Measurements from ENCODE around the gene LMF1.
"Not testable (repeated sequence)": the region's sequence is repeated elsewhere in the genome, so short reads cannot be mapped to it uniquely, and the experiment has no call there.

The LMF1 gene

DNA sequence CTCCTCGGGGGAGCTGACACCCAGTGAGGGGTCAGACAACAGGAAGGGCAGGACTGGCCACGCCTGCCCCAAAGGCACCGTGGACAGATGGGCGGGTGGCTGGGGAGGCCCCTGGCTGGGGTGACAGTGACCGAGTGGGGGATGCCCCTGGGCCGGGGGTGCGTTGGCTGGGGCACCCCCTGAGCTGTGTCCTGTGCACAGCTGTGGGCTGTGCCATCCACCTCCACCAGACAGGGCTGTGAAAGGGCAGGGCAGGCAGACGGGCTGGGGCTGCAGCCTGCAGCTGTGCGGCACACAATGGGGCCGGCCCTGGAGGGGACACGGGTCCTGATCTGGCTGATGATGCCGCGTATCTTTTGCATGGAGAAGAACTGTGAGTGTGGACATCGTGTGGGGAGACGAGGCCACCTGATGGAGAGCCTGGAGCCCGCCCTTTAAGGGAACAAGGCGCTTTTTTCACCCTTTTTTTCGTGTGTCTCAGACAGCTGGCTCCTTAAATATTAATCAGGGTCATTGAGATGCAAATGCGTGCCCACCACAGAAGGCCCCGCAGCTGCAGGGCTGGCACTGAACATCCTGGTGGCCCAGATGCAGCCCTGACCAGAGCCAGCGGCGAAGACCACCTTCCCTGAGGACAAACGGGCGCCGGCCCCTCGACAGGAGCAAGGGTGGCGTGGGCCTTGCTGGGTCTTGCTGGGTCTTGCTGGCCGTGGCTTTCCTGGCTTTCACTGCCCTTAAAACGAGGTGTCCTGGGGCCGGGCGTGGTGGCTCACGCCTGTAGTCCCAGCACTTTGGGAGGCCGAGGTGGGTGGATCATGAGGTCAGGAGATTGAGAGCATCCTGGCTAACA, 127.8 kb downstream of the LMF1 start:
- DNase-seq, result no peak

DNA sequence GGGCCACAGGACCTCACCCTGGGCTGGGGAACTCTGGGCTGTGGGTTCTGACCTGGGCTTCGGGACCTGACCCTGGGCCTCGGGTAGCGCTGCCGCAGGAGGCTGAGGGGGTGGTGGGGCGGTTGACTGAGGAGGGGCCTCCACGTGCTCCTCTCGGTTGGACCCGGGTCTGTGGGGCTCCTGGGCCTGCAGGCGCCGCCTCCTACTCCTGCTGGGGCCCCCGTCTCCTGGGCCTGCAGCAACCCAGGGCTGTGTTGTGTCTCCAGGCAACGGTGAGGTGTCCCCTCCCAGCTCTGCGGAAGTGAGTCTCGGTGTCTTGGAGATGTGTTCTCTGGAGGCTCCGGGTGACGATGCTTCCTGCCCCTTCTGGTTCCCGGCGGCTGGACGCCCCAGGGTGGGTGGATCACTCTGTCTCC, 128.7 kb downstream of the LMF1 start:
- DNase-seq, result no peak

DNA sequence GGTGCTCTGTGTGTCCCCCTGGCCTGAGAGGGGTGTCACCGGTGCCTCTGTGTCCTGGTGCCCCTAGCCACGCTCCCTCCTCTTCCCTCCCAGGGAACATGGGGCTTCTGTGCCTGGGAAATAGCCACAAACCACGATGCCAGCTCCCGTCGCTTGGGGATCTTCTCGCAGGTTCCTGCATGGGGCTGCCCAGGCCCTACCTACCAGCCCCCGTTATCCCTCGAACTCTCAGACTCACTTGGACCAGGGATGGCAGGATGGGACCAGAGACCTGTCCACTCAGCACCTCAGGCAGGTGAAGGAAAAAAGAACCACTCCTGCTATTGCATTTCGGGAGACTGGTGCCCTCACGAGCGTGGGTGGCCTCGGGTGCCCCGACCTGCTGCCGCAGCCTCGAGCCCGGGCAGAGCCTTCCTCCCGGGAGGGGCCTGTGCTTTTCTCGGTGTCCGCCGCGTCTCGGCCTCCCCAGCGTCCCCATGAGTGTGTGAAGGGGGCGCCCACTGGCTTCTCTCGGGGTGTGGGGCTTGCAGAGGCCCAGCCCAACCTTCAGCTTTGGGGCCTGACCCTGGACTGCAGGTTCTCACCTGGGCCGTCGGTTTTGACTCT, 129.2 kb downstream of the LMF1 start:
- DNase-seq, result no peak

DNA sequence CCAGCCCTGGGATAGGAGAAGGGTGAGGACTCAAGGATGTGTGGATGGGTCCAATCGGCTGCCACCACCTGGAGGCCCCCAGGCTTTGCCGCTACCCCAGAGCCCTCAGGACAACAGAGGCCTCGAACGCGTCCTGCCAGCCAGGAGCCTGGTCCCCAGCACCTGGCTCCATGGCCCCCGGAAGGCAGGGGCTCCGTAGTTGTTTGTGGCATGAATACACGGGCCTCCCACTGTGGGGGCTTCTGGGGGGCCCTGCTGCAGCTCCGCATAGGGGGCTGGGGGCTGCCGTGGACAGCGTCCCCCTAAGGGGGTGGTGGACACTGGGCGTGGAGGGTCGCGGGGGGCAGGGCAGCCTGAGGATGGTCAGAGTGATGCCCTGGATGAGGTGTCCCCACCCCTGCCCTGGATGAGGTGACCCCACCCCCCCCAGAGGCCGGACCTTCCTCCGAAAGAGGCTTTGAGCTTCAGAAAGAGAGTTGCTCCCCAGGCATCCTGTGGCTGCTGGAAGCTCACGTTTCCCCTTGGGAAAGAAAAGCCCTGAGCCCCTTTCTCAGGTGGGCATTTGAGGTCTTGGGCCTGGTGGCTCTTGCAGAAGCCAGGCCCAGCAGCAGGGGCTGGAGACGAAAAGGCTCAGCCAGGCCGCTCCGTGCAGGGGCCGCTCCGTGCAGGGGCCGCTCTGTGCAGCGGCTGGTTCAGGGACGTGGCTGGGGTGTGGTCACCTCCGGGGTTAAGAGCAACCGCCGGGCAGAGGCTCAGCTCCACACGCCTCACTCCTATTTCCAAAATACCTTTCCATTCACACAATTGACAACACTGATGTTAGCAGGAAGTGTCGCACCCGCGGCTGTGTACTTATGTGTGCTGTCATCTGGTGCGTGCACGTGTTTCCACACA, 130.0 kb downstream of the LMF1 start:
- no peak for DNase-seq

DNA sequence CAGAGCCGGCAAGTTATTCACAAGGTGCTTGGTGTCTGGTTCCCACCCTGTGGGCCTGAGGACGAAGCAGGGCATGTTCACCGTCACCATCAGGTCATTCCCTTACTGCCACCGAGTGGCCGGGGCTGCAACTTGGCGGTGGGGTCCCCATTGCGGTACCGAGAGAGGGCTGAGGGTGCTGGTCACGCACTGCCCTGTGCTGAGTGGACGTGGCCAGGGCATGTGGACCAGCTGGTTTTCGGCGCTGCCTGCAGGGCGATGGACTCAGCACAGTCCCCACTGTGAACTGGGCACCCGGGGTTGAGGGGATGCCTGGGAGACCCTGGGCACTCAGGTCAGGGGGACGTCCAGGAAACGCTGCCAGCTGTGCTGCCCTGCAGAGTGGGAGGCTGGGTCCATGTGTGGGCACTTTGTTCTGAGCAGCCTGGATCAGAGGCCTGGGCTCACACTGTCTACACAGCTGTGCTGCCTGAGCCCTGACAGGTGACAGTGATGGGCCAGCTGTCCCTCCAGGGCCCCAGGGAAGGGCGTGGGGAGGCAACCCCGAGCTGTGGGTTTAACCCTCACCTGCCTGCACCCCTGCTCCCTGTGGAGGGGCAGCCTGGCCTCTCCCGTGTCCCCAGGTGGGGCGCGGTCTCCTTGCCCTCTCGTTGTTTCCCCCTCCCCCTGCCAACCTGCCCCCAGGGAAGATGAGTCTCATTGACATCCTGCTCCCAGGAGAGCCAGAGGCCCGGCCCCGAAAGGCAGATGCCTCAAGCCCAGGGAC, 131.0 kb downstream of the LMF1 start:
- no peak for DNase-seq

DNA sequence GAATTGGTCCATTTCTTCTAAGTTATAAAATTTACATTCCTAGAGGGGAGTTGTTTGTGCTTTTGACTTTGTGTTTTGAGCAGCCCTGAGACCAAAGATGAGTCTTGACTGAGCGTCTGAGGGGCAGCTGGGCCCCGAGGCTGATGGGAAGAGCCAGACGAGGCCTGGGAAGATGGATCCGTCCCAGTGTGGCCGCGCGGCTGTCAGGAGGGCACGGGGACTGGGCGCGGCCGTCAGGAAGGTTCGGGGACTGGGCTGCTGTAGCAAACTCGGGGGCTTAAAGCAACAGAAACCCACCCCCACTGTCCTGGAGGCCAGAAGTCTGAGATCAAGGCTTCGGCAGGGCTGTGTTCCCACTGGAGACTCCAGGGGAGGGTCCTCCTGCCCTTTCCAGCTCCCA, 132.0 kb downstream of the LMF1 start:
- no peak for DNase-seq

DNA sequence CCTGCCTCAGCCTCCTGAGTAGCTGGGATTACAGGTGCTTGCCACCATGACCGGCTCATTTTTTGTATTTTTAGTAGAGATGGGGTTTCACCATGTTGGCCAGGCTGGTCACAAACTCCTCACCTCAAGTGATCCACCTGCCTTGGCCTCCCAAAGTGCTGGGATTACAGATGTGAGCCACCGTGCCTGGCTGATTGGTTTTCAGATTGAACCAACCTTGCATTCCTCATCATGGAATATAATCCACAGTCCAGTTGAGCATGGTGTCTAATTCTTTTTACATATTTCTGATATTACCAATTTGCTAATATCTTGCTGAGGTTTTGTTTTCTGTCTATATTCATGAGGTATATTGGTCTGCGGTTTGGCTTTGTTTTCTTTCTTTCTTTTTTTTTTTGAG, 134.0 kb downstream of the LMF1 start:
- not testable (repeated sequence) for DNase-seq

DNA sequence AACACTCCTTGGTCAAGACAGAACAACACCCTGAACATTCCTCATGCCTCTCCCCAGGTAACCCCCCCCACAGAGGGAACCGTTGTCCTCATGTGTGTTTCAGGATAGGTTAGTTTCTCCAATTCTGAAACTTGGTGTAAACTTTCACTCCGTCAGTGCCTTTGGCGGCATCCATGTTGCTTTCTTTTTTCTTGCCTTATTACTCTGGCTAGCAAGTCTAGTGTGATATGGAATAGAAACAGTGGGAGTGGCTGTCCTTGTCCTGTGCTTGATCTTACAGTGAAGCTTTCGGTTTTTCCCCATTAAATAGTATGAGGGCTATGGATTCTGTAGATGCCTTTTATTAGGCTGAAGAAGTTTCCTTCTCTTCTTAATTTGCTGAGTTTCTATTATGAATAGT, 134.6 kb downstream of the LMF1 start:
- DNase-seq, result no peak

DNA sequence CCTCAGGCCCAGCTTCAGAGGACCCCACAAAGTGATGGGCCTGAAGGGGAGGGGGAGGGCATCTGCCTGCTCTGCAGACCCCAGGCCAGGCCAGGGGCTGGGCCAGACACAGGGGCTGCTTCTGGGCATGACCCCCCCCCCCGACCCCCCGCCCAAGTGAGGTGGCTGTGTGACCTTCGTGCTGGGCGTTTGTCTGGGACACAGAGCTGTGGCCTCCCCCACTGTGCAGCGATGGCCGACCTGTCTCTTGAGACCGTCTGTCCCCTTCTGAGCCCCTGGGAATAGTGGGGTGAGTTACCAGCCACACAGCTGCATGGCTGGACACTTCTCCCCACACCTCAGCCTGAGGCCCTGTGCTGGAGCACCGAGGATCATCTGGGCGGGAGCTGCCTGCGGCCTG, 135.4 kb downstream of the LMF1 start:
- no peak for DNase-seq

DNA sequence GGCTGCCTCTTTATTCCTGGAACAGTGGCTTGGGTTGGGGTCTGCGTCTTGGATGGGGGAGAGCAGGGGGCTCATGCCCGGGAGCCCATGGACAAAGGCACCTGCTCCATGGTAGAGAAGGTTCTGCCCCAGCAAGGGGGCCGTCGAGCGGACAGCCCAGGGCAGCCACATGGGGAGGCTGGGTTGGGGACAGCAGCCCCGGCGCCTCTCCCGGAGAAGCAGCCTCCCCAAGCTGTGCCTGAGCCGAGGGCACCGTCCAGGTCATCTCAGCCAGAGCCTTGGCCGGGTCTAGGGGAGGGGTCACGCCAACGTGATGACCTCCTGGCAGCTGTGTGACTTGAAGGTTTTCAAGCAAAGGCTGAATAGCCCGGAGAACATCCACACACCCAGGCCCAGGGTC, 137.4 kb downstream of the LMF1 start:
- no peak for DNase-seq

DNA sequence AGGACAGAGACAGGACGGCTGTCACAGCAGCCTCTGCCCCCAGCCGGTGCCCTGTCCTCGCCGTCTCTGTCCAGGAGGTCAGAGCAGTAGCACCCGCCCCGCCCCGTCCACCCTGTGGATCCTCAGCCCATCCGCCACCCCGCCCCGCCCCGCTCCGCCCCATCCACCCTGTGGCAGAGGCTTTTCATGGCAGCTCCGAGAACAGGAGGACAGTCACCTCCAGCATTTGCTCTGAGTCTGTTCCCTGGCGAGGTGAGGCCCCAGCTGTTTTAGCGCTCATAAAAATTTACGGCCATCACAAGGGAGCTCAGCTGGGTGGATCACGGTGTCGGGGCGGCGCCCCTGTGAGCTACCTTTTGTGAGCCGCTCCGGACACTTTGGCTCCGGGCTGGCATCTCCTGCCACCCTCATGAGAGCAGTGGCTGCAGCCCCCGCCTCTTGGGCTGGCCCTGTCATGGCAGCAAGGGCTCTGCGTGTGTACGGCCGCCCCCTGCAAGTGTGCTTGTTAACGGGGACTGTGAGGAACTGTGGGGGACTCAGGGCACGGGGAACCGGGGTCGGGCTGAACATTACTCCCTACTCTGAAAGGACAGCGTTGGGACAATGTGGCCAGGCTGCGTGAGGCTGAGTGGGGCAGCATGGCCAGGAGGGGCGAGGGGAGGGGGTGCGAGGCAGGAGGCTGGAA, 138.0 kb downstream of the LMF1 start:
- DNase-seq, result no peak

DNA sequence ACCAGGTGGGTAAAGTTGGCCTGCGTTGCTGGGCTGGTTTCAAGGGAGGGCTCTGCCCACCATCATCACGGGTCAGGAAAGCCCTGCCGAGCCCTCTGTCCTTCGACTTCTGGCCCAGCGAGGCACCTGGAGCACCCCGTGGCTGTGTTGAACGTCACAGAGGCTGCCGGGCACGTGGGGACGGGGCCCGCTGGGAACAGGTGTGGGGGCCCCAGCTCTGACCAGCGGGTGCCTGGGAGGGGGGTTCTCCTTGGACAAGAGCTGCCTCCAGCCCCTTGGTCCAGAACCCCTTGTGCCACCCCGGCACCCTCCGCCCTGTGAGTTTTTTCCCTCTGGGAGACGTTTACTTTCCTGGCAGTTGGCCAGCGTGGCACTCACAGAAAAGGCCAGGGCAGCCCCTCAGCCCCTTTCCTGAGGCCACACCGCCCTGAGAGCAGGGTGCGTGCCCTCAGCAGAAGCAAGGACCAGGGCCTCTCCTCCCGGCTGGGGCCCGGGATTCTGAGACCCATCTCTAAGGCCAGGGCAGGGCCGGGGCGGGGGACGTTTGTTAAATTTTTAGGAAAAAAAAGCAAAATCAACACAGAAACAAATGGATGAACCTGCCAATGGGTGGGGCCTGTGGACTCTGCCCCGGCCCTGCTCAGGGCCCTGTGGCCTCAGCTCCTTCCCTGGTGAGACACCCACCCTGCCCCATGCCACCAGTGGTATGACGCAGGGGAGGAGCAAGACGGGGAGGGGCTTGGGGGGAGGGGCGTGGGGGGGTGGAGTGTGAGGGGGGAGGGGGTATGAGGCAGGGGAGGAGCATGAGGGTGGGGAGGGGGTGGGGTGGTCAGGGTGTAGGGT, 139.0 kb downstream of the LMF1 start:
- DNase-seq, result no peak

DNA sequence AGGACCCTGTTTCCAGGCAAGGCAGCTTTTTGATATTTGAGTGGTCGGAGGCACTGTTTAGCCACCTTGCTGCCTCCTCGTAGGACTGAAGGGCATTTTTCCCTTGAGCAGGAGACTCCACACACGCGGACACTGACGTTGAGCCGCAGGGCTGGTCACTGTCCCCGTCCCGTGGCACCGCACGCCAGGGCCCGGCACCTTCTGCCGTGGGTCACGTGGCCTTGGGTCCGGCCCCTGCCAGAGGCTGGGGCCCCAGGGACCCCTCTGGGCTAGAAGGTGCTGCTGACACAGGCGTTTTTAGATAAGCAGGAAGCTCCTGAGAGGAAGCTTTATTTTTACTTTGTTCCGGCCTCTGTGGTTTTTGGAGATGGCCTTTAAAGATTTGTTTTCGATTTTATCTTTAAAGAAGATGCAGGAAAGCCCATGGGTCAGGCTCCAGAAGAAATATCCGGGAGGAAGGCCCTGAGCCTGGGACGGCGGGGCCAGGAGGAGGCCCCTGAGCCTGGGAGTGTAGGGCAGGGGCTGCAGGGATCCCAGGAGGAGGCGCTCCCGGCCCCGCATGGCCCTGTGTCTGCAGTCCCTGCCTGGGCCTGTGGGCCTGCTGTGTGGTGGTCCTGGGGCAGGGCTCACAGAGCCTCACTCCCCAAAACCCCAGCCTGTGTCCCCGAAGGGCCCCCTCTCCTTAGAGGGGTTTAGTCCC, 139.8 kb downstream of the LMF1 start:
- no peak for DNase-seq

DNA sequence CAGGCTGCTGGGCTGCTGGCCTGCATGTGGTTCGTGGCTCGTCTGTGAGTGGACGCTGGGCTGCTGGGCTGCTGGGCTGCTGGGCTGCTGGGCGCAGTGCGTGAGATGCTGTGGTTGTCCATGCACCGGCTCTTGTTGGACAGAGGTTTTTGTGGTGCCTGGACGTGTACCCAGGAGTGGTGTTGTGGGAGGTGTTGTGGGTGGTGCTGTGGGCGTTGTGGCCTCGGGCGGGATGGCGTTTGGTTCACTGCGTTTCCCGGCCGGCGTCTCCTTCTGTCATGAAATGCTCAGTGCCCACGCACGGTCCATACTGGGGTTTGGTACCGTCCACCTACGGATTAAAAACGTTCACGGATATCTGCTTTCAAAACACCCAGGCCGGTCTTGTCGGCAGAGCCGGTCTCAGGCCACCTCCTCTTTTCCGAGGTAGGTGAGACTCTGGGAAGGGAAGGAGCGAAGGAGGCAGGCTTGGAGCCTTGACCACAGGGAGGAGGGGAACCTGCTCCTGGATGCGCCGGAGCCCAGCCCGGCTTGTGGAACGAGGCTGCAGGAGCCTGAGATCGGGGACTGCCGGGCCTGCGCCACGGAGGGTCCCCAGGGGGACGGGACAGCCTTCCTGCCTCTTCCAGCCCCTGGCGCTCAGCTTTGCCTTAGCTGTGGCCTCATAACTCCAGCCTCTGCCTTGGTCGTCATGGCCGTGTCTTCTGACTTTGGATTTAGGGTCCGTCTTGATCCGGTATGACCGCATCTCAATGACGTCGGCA, 140.5 kb downstream of the LMF1 start:
- DNase-seq, result no peak

DNA sequence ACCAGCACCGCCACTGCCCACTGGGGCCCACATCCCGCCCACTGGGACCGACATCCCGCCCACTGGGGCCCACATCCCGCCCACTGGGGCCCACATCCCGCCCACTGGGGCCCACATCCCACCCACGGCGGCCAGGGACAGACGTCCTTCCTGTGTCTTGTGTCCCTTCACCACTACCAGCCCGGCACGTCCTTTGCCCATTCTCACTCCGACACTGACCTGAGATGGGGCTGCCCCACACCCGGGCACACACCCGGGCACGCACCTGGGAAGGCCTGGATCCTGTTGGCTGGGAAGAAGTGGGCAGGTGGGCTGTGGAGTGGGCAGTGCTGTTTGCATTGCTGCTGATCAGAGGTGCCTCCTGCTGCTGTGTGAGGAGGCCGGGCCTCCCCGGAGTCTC, 141.9 kb downstream of the LMF1 start:
- DNase-seq, result no peak

DNA sequence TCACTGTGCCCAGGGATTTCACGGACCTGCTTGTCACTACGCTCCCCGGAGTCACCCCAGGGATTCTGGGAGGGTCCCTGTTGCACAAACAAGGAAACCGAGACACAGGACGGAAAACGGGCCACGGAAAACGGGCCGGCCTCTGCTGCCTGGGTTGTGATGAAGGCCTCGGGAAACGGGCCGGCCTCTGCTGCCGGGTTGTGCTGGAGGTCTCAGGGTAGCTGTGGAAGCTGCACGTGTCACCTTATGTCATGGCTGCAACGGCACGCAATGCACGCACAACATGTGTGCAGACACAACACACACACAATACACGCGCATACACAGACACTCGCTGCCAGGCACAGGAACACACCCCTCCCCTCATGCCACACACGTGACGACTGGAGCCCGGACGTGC, 143.3 kb downstream of the LMF1 start:
- DNase-seq, result no peak

DNA sequence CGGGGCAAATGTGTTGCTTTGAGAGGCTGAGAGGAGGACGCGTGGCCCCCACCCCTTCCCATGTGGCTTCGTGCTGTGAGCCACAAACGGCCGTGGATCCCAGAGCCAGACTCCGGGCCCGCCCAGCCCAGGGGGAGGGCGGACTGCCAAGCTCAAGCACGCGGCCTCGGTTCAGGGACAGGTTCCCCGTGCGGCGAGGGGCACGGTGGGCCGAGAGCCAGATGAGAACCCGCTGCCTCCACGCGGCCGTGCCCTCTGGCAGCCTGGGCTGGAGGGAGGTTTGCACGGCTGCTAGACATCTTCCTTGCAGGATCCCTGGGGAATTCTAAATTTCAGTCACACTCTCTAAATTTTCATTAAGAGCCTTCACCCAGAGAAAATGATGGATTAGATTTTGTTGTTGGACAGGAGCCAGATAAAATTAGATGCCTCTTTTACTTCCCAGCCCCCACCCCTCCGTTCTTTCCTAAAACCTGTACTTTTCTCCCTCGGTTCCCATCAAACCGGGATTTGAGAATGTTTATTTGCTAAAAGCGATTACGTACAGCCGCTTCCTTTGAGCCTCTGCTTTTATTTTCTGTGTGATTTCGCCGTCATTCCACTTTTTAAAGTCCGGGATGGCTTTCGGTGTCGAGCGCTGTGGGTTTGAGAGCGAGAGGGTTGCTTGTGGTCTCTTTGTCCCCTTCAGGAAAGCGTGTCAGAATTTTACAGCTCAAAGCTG, 145.3 kb downstream of the LMF1 start:
- no peak for DNase-seq

DNA sequence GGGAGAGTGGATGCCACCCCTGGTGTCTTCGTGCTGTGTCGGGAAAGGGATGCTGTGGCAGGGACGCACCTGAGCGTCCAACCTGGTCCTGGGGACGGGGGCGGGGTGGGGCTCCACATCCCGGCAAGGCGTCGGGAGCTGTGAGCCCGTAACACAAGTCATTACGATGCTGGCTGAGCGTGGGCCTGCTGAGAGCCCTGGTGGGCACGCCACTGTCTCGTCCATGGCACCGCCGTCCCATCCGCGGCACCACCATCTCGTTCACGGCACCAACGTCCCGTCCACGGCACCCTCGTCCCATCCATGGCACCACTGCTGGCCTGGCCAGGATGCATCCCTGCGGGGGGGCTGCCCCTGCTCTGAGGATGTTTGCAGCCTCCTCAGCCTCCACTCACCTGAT, 146.2 kb downstream of the LMF1 start:
- no peak for DNase-seq

DNA sequence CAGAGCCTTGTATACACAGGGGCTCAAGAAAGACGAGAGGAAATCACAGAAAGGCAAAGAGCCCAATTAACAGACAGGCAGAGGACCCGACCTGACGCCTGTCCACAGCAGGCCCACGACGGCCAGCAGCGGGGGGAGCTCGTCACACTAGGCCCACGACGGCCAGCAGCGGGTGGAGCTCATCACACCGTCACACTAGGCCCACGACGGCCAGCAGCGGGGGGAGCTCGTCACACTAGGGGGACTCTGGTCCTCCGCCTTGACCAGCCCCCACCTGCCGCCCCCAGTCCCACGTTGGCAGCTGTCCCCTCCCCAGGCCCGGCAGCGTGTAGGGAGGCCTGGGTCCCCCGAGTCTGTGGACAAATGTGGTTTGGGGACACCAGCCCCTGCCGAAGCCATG, 146.6 kb downstream of the LMF1 start:
- no peak for DNase-seq
